HepG2 (cell line): Measurements from ENCODE around the gene ELL. TPM values are rescaled to one million over a fixed set of nuclear protein-coding genes. Genes with fewer than 3 reads are reported as not detected.

Source experiments
- ATAC-seq: fragments of 200-7000 bp; cut with Tn5 transposase; 3 replicates; pipeline ENCODE4 v1.9.1; 2020; ENCODE audit warnings: mild to moderate bottlenecking, moderate library complexity
- BruUV-seq: library from RNA; stranded (reverse); fragments of 400-500 nt; replicated peaks from 2 replicates; lab custom pipeline; 2021; lab: Mats Ljungman, UMichigan
- CTCF ChIA-PET: fragments of 300-600 bp; formaldehyde crosslinking; extraction: SDS; loops from one replicate; lab custom pipeline; 2021; ENCODE audit warnings: low total read pairs, inconsistent platforms, low intra/inter-chr PET ratio; lab: Yijun Ruan, JAX
- POLR2A ChIA-PET: fragments of 350-600 bp; sonication (Branson Sonifier 250); formaldehyde crosslinking; loops from one replicate; lab custom pipeline; 2020; ENCODE audit warnings: antibody characterized with exemption, inconsistent platforms; lab: Yijun Ruan, JAX
- DNase-seq: peaks from one replicate; pipeline ENCODE4 v3.0.0-alpha.2; 2015; ENCODE audit warnings: low spot score
- FAIRE-seq: peaks from 3 replicates; lab custom pipeline; 2011; peaks lifted over from hg19 to GRCh38; lab: Jason Lieb, UNC
- H2AFZ ChIP-seq: one replicate; pipeline ENCODE4 v1.6.1; 2011; ENCODE audit warnings: low read length, inconsistent platforms
- H3K27ac ChIP-seq: fragments of 300-600 bp; 3 replicates; pipeline ENCODE4 v1.8.0; 2011; ENCODE audit warnings: mixed run types, mild to moderate bottlenecking, mixed read lengths, low read length, inconsistent platforms; ENCODE audit not compliant: insufficient read depth; ENCODE audit errors: extremely low read length
- H3K27me3 ChIP-seq, 2 experiments: fragments of 200-600 bp in 1 of 2; 2 replicates in 1 of 2; 3 replicates in 1 of 2; pipeline versions ENCODE4 v1.6.0 to v1.8.0; 2011; ENCODE audit warnings: low read length in 2 of 2, mild to moderate bottlenecking in 2 of 2, moderate library complexity in 2 of 2, inconsistent platforms in 1 of 2; ENCODE audit not compliant: insufficient read depth in 2 of 2, control insufficient read depth in 1 of 2
- H3K36me3 ChIP-seq, 2 experiments: fragments of 200-600 bp in 1 of 2; replicated peaks in 1 of 2; 2 replicates in 1 of 2; 3 replicates in 1 of 2; pipeline versions ENCODE4 v1.5.1 to v1.8.0; 2011; ENCODE audit warnings: low read length in 2 of 2, inconsistent platforms in 1 of 2; ENCODE audit not compliant: insufficient read depth in 2 of 2, control insufficient read depth in 1 of 2
- H3K4me1 ChIP-seq: 2 replicates; pipeline ENCODE4 v1.5.1; 2012; ENCODE audit warnings: low read length, inconsistent platforms; ENCODE audit not compliant: insufficient read depth
- H3K4me2 ChIP-seq: 2 replicates; pipeline ENCODE4 v1.6.0; 2011; ENCODE audit warnings: low read depth, low read length, inconsistent platforms
- H3K4me3 ChIP-seq, 3 experiments: fragments of 200-600 bp in 1 of 3; sonication (generic), shearing (Covaris generic) in 1 of 3; replicated peaks in 1 of 3; 2 replicates each; pipeline ENCODE4 v1.5.1; 2011 to 2016; ENCODE audit warnings: low read length in 3 of 3, inconsistent platforms in 2 of 3, low read depth in 2 of 3, mild to moderate bottlenecking in 2 of 3, control low read depth in 1 of 3, mixed read lengths in 1 of 3; ENCODE audit not compliant: insufficient read depth in 1 of 3
- H3K79me2 ChIP-seq: one replicate; pipeline ENCODE4 v1.6.1; 2011; ENCODE audit warnings: low read length, inconsistent platforms; ENCODE audit not compliant: insufficient read depth
- H3K9ac ChIP-seq: 2 replicates; pipeline ENCODE4 v1.6.0; 2011; ENCODE audit warnings: mild to moderate bottlenecking, low read depth, low read length, inconsistent platforms; ENCODE audit not compliant: insufficient read depth
- H3K9me3 ChIP-seq: 2 replicates; pipeline ENCODE4 v1.5.1; 2012; ENCODE audit warnings: mild to moderate bottlenecking, low read length
- H4K20me1 ChIP-seq: 2 replicates; pipeline ENCODE4 v1.6.0; 2011; ENCODE audit warnings: inconsistent platforms, mild to moderate bottlenecking, low read length, moderate library complexity; ENCODE audit not compliant: insufficient read depth
- ATF2 ChIP-seq: sonication (generic); formaldehyde crosslinking; IDR thresholded peaks from 2 replicates; pipeline ENCODE4 v1.4.0; 2020; ENCODE audit warnings: missing genetic modification reagents
- CBX1 ChIP-seq: IDR thresholded peaks from one replicate; pipeline ENCODE4 v1.6.1; 2016; ENCODE audit warnings: antibody characterized with exemption, low read depth
- ETV6 ChIP-seq: sonication (generic); formaldehyde crosslinking; conservative IDR thresholded peaks from 2 replicates; pipeline ENCODE4 v1.4.0; 2020; ENCODE audit warnings: missing genetic modification reagents
- ISX ChIP-seq: sonication (generic); formaldehyde crosslinking; conservative IDR thresholded peaks from 2 replicates; pipeline ENCODE4 v1.5.0; 2020; ENCODE audit warnings: missing genetic modification reagents
- KMT2B ChIP-seq: IDR thresholded peaks from 2 replicates; pipeline ENCODE4 v1.6.1; 2016; ENCODE audit warnings: missing genetic modification reagents, missing compliant biosample characterization
- MAFK ChIP-seq, 2 experiments: IDR thresholded peaks in 1 of 2; conservative IDR thresholded peaks in 1 of 2; 2 replicates each; pipeline ENCODE4 v1.6.1; 2011; ENCODE audit warnings: improper control_type of control experiment in 2 of 2, low read length in 2 of 2
- MIER2 ChIP-seq: IDR thresholded peaks from 2 replicates; pipeline ENCODE4 v1.6.1; 2016; ENCODE audit warnings: missing biosample characterization, missing genetic modification reagents
- NONO ChIP-seq, 2 experiments: fragments of 450-650 bp in 1 of 2; sonication (generic) in 1 of 2; formaldehyde crosslinking in 1 of 2; IDR thresholded peaks in 1 of 2; conservative IDR thresholded peaks in 1 of 2; 2 replicates each; pipeline versions ENCODE4 v1.6.1 to v1.8.0; 2017 to 2022; ENCODE audit warnings: mild to moderate bottlenecking in 1 of 2, missing genetic modification reagents in 1 of 2, moderate library complexity in 1 of 2
- SETDB1 ChIP-seq: sonication (generic); formaldehyde crosslinking; IDR thresholded peaks from 2 replicates; pipeline ENCODE4 v1.5.1; 2020; ENCODE audit warnings: missing genetic modification reagents, mild to moderate bottlenecking, borderline replicate concordance
- TEAD2 ChIP-seq: sonication (generic); formaldehyde crosslinking; IDR thresholded peaks from 2 replicates; pipeline ENCODE4 v1.9.0; 2021; ENCODE audit warnings: missing genetic modification reagents
- TMF1 ChIP-seq: sonication (generic); formaldehyde crosslinking; IDR thresholded peaks from 2 replicates; pipeline ENCODE4 v1.8.1; 2022; ENCODE audit warnings: low read depth, missing genetic modification reagents
- TRIM24 ChIP-seq: sonication (generic); formaldehyde crosslinking; IDR thresholded peaks from 2 replicates; pipeline ENCODE4 v1.8.0; 2022; ENCODE audit warnings: mild to moderate bottlenecking, missing genetic modification reagents
- U2AF2 ChIP-seq: fragments of 200-400 bp; formaldehyde crosslinking; IDR thresholded peaks from 2 replicates; pipeline ENCODE4 v1.6.1; 2017; ENCODE audit warnings: low read depth, mild to moderate bottlenecking, low read length
- ZFAT ChIP-seq: sonication (generic); formaldehyde crosslinking; conservative IDR thresholded peaks from 2 replicates; pipeline ENCODE4 v1.8.1; 2023; ENCODE audit warnings: missing genetic modification reagents, inconsistent platforms
- ZNF34 ChIP-seq: sonication (generic); formaldehyde crosslinking; IDR thresholded peaks from 2 replicates; pipeline ENCODE4 v1.4.0; 2020; ENCODE audit warnings: mild to moderate bottlenecking, missing genetic modification reagents, borderline replicate concordance
- ZNF644 ChIP-seq: IDR thresholded peaks from 2 replicates; pipeline ENCODE4 v1.6.1; 2016; ENCODE audit warnings: low read depth
- ZNF792 ChIP-seq: IDR thresholded peaks from 2 replicates; pipeline ENCODE4 v1.6.1; 2016
- whole genome bisulfite sequencing: methylation state at CpG from one replicate; pipeline ENCODE4 v1.1.6; 2017; ENCODE audit warnings: low lambda C conversion rate; 5-methylcytosine and 5-hydroxymethylcytosine counted together
- in situ Hi-C: cut with HindIII; loops from 2 replicates; pipeline ENCODE4 v1.10.0; 2017; ENCODE audit warnings: low pct_unique_long_range_greater_than_20kb; ENCODE audit not compliant: extremely low pct_ligation_motif_present
- intact Hi-C: fragments of 100-400 bp; cut with micrococcal nuclease; formaldehyde crosslinking; loops from one replicate; pipeline ENCODE4 v1.10.0; 2022; ENCODE audit not compliant: unreplicated experiment
- polyA plus RNA-seq, 8 experiments: library from polyadenylated mRNA; depleted of rRNA in 3 of 8; stranded (reverse) in 7 of 8; unstranded in 1 of 8; fragments of >200 nt; fragmentation: Illumina TruSeq in 4 of 8; extraction: Trizol in 4 of 8; gene quantifications; 2 replicates each; pipeline versions ENCODE4 v1.2.1 to v1.2.3, GENCODE V29; 2011 to 2016; ENCODE audit warnings: low read depth in 4 of 8, missing spikeins in 1 of 8, mixed read lengths in 1 of 8; ENCODE audit not compliant: insufficient read depth in 1 of 8
- total RNA-seq, 5 experiments: library from RNA; depleted of rRNA; stranded (reverse); fragments of >200 nt; fragmentation: Illumina TruSeq; extraction: Trizol; gene quantifications; 2 replicates each; pipeline ENCODE4 v1.2.3, GENCODE V29; 2016; ENCODE audit warnings: low read depth in 1 of 5

Gene ELL
- total and polyA plus RNA-seq, 2 of the 13 experiments (the other 11 are each of a cell fraction or from before 2014, with no cell fraction given), result 3.7 to 5.4 TPM

- intact Hi-C loops, result loop anchor here (5.0 kb wide), 2 partner anchors 41 to 211 kb away; no protein-coding TSS in a partner anchor
- no peak for ATAC-seq
Observed at GRCh38 chr19:18465964-18466339, 55.9 kb downstream of the ELL start.

More at GRCh38 chr19:18465964-18466339, 55.9 kb downstream of the ELL start:
- CTCF ChIA-PET, result no interaction called here
- no peak for DNase-seq
- in situ Hi-C loops, result no loop called here
- no peak for FAIRE-seq
- POLR2A ChIA-PET, result interaction anchor here (1.0 kb wide), 1 partner anchor 122 kb away, joined by 4 read pairs; no protein-coding TSS in a partner anchor
- no TSS peak for BruUV-seq
- no peaks in the 10 kb centered on the region for H3K27me3 ChIP-seq
- no peak overlapping the region for H3K4me3 ChIP-seq
- 85% methylated on average over 5 of the region's 6 CpGs for WGBS
- H3K9me3 ChIP-seq, result no peaks in the 10 kb centered on the region
- H3K4me1 ChIP-seq, result peaks cover 63% of the 10 kb centered on the region
- H3K27ac ChIP-seq, result no peak overlapping the region
- peaks cover 13 to 32% of the 10 kb centered on the region in 2 experiments for H3K36me3 ChIP-seq
- H3K9ac ChIP-seq, result no peak overlapping the region
- no peak for TF ChIP-seq KMT2B (CRISPR knock-in tag)
- no peak for TF ChIP-seq ETV6 (CRISPR knock-in tag)
- TF ChIP-seq TRIM24 (CRISPR knock-in tag), result no peak
- TF ChIP-seq TEAD2 (CRISPR knock-in tag), result no peak
- TF ChIP-seq ZNF644 (CRISPR knock-in tag), result no peak
- TF ChIP-seq NONO (IDR thresholded peaks at IDR 0.05), result no peak
- no peak for TF ChIP-seq NONO (CRISPR knock-in tag; conservative IDR thresholded peaks at IDR 0.05)
- TF ChIP-seq ZFAT, result no peak
- no peak for TF ChIP-seq SETDB1 (CRISPR knock-in tag)
- TF ChIP-seq CBX1, result no peak
- no peak for TF ChIP-seq ZNF34
- TF ChIP-seq TMF1 (CRISPR knock-in tag), result no peak
- TF ChIP-seq U2AF2, result no peak
- TF ChIP-seq ATF2 (CRISPR knock-in tag), result no peak
- TF ChIP-seq MAFK (conservative IDR thresholded peaks at IDR 0.05 in 1 of 2, IDR thresholded peaks at IDR 0.05 in 1 of 2; ENCODE audit: low read length in 2 of 2), result no peak
- no peak for TF ChIP-seq ZNF792
- no peak for TF ChIP-seq MIER2 (CRISPR knock-in tag)
- TF ChIP-seq ISX, result no peak
- no peak overlapping the region for H3K4me2 ChIP-seq
- H4K20me1 ChIP-seq, result peaks cover 27% of the 10 kb centered on the region; the same call in 1 of the 2 replicates
- peaks cover 16% of the 10 kb centered on the region for H3K79me2 ChIP-seq
- no peak overlapping the region for H2AFZ ChIP-seq
